ENCODE measurements around the gene MMAB. TPM values are rescaled to one million over a fixed set of nuclear protein-coding genes. Genes with fewer than 3 reads are reported as not detected.

Gene MMAB
- total RNA-seq, 2 experiments from 2014 or later = 42.8 to 44.3 TPM

GRCh38 chr12:109600995-109601394 is 27.7 kb upstream of the MMAB start:
- Mint-ChIP-seq H3K9me3 (ENCODE audit: insufficient read depth) (no peaks in the 10 kb centered on the region), H3K27ac (no peak overlapping the region), H3K27me3 (ENCODE audit: low read depth) (peaks cover 7% of the 10 kb centered on the region), H3K36me3 (ENCODE audit: low read depth) (no peaks in the 10 kb centered on the region), H3K4me3 (no peak overlapping the region), H3K4me1 (ENCODE audit: low read depth) (peaks cover 15% of the 10 kb centered on the region)
- ATAC-seq (no peak), DNase-seq (no peak)
- CTCF ChIA-PET = no interaction called here
- POLR2A ChIA-PET = interaction anchor here (0.8 kb wide), 1 partner anchor 13 kb away, joined by 3 read pairs; no protein-coding TSS in a partner anchor

GRCh38 chr12:109600481-109600880 is 27.2 kb upstream of the MMAB start:
- Mint-ChIP-seq H3K4me1 (ENCODE audit: low read depth) (peaks cover 21% of the 10 kb centered on the region), H3K9me3 (ENCODE audit: insufficient read depth) (no peaks in the 10 kb centered on the region), H3K27me3 (ENCODE audit: low read depth) (peaks cover 5% of the 10 kb centered on the region), H3K27ac (no peak overlapping the region), H3K4me3 (no peak overlapping the region), H3K36me3 (ENCODE audit: low read depth) (no peaks in the 10 kb centered on the region)
- DNase-seq (no peak), ATAC-seq (no peak)
- ChIA-PET CTCF (no interaction called here), POLR2A (interaction anchor here (0.8 kb wide), 1 partner anchor 13 kb away, joined by 3 read pairs; no protein-coding TSS in a partner anchor)

GRCh38 chr12:109599087-109599486 is 25.8 kb upstream of the MMAB start:
- Mint-ChIP-seq H3K36me3 (ENCODE audit: low read depth) (peaks cover 5% of the 10 kb centered on the region), H3K9me3 (ENCODE audit: insufficient read depth) (no peaks in the 10 kb centered on the region), H3K27me3 (ENCODE audit: low read depth) (no peaks in the 10 kb centered on the region), H3K4me1 (ENCODE audit: low read depth) (peaks cover 32% of the 10 kb centered on the region), H3K27ac (no peak overlapping the region), H3K4me3 (no peak overlapping the region)
- ChIA-PET CTCF (interaction anchor here (1.6 to 3.2 kb wide), 3 partner anchors 25 to 175 kb away, joined by 5 to 32 read pairs (median 17); partner anchors contain the start of genes MMAB and MVK), POLR2A (interaction anchor here (1.4 kb wide), 1 partner anchor 174 kb away, joined by 3 read pairs; no protein-coding TSS in a partner anchor)
- ATAC-seq (no peak), DNase-seq (no peak)

- CTCF ChIA-PET = interaction anchor here (0.7 to 3.2 kb wide), 19 partner anchors 10 to 296 kb away, joined by 3 to 32 read pairs (median 5); partner anchors contain the start of genes FAM222A, MMAB and MVK
- peaks cover 29% of the 10 kb centered on the region for H3K4me1 Mint-ChIP-seq (ENCODE audit: low read depth)
- POLR2A ChIA-PET = interaction anchor here (1.3 to 1.4 kb wide), 2 partner anchors 121 to 174 kb away, joined by 3 to 4 read pairs; partner anchors contain the start of genes KCTD10 and UBE3B
- no peaks in the 10 kb centered on the region for H3K27me3 Mint-ChIP-seq (ENCODE audit: low read depth)
- no peaks in the 10 kb centered on the region for H3K9me3 Mint-ChIP-seq (ENCODE audit: insufficient read depth)
- ATAC-seq (no peak), DNase-seq (no peak)
- H3K4me3 Mint-ChIP-seq = no peak overlapping the region
- H3K36me3 Mint-ChIP-seq (ENCODE audit: low read depth) = peaks cover 8% of the 10 kb centered on the region
- H3K27ac Mint-ChIP-seq = no peak overlapping the region
Measured at GRCh38 chr12:109598428-109598854, 25.1 kb upstream of the MMAB start.

GRCh38 chr12:109597795-109598427 is 24.6 kb upstream of the MMAB start:
- peaks cover 29% of the 10 kb centered on the region for H3K4me1 Mint-ChIP-seq (ENCODE audit: low read depth)
- POLR2A ChIA-PET = interaction anchor here (1.3 to 1.4 kb wide), 2 partner anchors 121 to 175 kb away, joined by 3 to 4 read pairs; partner anchors contain the start of genes KCTD10 and UBE3B
- no peaks in the 10 kb centered on the region for H3K9me3 Mint-ChIP-seq (ENCODE audit: insufficient read depth)
- peaks cover 11% of the 10 kb centered on the region for H3K36me3 Mint-ChIP-seq (ENCODE audit: low read depth)
- no peak overlapping the region for H3K27ac Mint-ChIP-seq
- CTCF ChIA-PET = interaction anchor here (0.6 to 3.2 kb wide), 28 partner anchors 10 to 295 kb away, joined by 3 to 32 read pairs (median 4); partner anchors contain the start of genes FAM222A, MMAB and MVK
- DNase-seq = peak; percentile 70
- H3K4me3 Mint-ChIP-seq = no peak overlapping the region
- no peaks in the 10 kb centered on the region for H3K27me3 Mint-ChIP-seq (ENCODE audit: low read depth)
- ATAC-seq = peak; percentile 45

- H3K27ac Mint-ChIP-seq = no peak overlapping the region
- CTCF ChIA-PET = interaction anchor here (0.6 to 3.2 kb wide), 29 partner anchors 11 to 295 kb away, joined by 3 to 32 read pairs (median 4); partner anchors contain the start of genes FAM222A, MMAB and MVK
- ATAC-seq (no peak), DNase-seq (no peak)
- H3K9me3 Mint-ChIP-seq (ENCODE audit: insufficient read depth) = no peaks in the 10 kb centered on the region
- POLR2A ChIA-PET = interaction anchor here (0.9 to 1.3 kb wide), 2 partner anchors 24 to 120 kb away, joined by 3 to 4 read pairs; partner anchors contain the start of genes KCTD10, MVK and UBE3B
- H3K4me1 Mint-ChIP-seq (ENCODE audit: low read depth) = peaks cover 29% of the 10 kb centered on the region
- no peaks in the 10 kb centered on the region for H3K27me3 Mint-ChIP-seq (ENCODE audit: low read depth)
- peaks cover 13% of the 10 kb centered on the region for H3K36me3 Mint-ChIP-seq (ENCODE audit: low read depth)
- H3K4me3 Mint-ChIP-seq = no peak overlapping the region
Measured at GRCh38 chr12:109597414-109597794, 24.1 kb upstream of the MMAB start.

- DNase-seq (no peak), ATAC-seq (no peak)
- Mint-ChIP-seq H3K27me3 (ENCODE audit: low read depth) (no peaks in the 10 kb centered on the region), H3K9me3 (ENCODE audit: insufficient read depth) (no peaks in the 10 kb centered on the region), H3K36me3 (ENCODE audit: low read depth) (peaks cover 13% of the 10 kb centered on the region), H3K4me3 (no peak overlapping the region), H3K4me1 (ENCODE audit: low read depth) (peaks cover 29% of the 10 kb centered on the region), H3K27ac (no peak overlapping the region)
- POLR2A ChIA-PET = interaction anchor here (0.9 kb wide), 1 partner anchor 23 kb away, joined by 3 read pairs; the partner anchor contains the start of gene MVK
- CTCF ChIA-PET = interaction anchor here (0.6 to 3.2 kb wide), 19 partner anchors 10 to 241 kb away, joined by 3 to 32 read pairs (median 5); partner anchors contain the start of genes FAM222A, MMAB and MVK
Measured at GRCh38 chr12:109596418-109597244, 23.3 kb upstream of the MMAB start.

- H3K4me1 Mint-ChIP-seq (ENCODE audit: low read depth) = peaks cover 29% of the 10 kb centered on the region
- ChIA-PET CTCF (interaction anchor here (0.8 to 2.4 kb wide), 5 partner anchors 9 to 180 kb away, joined by 3 to 9 read pairs (median 3); no protein-coding TSS in a partner anchor), POLR2A (no interaction called here)
- DNase-seq (peak; percentile 66), ATAC-seq (peak; percentile 83)
- peak overlapping the region; percentile 28 for H3K4me3 Mint-ChIP-seq
- peak overlapping the region; percentile 52 for H3K27ac Mint-ChIP-seq
- H3K36me3 Mint-ChIP-seq (ENCODE audit: low read depth) = peaks cover 13% of the 10 kb centered on the region
- no peaks in the 10 kb centered on the region for H3K27me3 Mint-ChIP-seq (ENCODE audit: low read depth)
- no peaks in the 10 kb centered on the region for H3K9me3 Mint-ChIP-seq (ENCODE audit: insufficient read depth)
Measured at GRCh38 chr12:109595321-109595902, 22.1 kb upstream of the MMAB start.

- no peaks in the 10 kb centered on the region for H3K9me3 Mint-ChIP-seq (ENCODE audit: insufficient read depth)
- peaks cover 29% of the 10 kb centered on the region for H3K4me1 Mint-ChIP-seq (ENCODE audit: low read depth)
- H3K27me3 Mint-ChIP-seq (ENCODE audit: low read depth) = no peaks in the 10 kb centered on the region
- H3K4me3 Mint-ChIP-seq = no peak overlapping the region
- DNase-seq (no peak), ATAC-seq (no peak)
- POLR2A ChIA-PET = interaction anchor here (0.6 kb wide), 2 partner anchors 57 to 263 kb away, joined by 3 read pairs; no protein-coding TSS in a partner anchor
- H3K27ac Mint-ChIP-seq = no peak overlapping the region
- H3K36me3 Mint-ChIP-seq (ENCODE audit: low read depth) = peaks cover 13% of the 10 kb centered on the region
- CTCF ChIA-PET = interaction anchor here (0.8 to 2.4 kb wide), 5 partner anchors 8 to 181 kb away, joined by 3 to 9 read pairs (median 3); no protein-coding TSS in a partner anchor
Measured at GRCh38 chr12:109594556-109595317, 21.4 kb upstream of the MMAB start.

GRCh38 chr12:109592905-109593272 is 19.6 kb upstream of the MMAB start:
- CTCF ChIA-PET = interaction anchor here (1.3 kb wide), 1 partner anchor 182 kb away, joined by 3 read pairs; no protein-coding TSS in a partner anchor
- Mint-ChIP-seq H3K27ac (no peak overlapping the region), H3K9me3 (ENCODE audit: insufficient read depth) (no peaks in the 10 kb centered on the region), H3K4me3 (no peak overlapping the region), H3K36me3 (ENCODE audit: low read depth) (peaks cover 13% of the 10 kb centered on the region), H3K4me1 (ENCODE audit: low read depth) (peaks cover 27% of the 10 kb centered on the region), H3K27me3 (ENCODE audit: low read depth) (no peaks in the 10 kb centered on the region)
- POLR2A ChIA-PET = no interaction called here
- no peak for DNase-seq
- no peak for ATAC-seq
